Activated CD4-positive, alpha-beta T cell treated with anti-CD3 and anti-CD28 coated beads, Interleukin-2, amount 10 ng/mL, durations not matched to agents 7 days and 5 days (primary cell): ENCODE results near the gene DCTN2. TPM values are rescaled to one million over a fixed set of nuclear protein-coding genes. Genes with fewer than 3 reads are reported as not detected.

Experiments
- CTCF ChIA-PET: fragments of 350-600 bp; sonication (Branson Sonifier 250); formaldehyde crosslinking; loops from one replicate; lab custom pipeline; 2021; ENCODE audit warnings: antibody characterized with exemption; lab: Charles Lee
- POLR2A ChIA-PET: fragments of 350-600 bp; sonication (Branson Sonifier 250); formaldehyde crosslinking; loops from one replicate; lab custom pipeline; 2021; ENCODE audit warnings: antibody characterized with exemption; lab: Charles Lee
- DNase-seq: peaks from one replicate; pipeline ENCODE4 v3.0.0-alpha.2; 2020
- H3K27ac Mint-ChIP-seq: one replicate; pipeline ENCODE4 v1.8.0; 2021; ENCODE audit warnings: mild to moderate bottlenecking, moderate library complexity, mixed read lengths
- H3K27me3 Mint-ChIP-seq: one replicate; pipeline ENCODE4 v1.8.0; 2021; ENCODE audit warnings: mixed read lengths
- H3K36me3 Mint-ChIP-seq: one replicate; pipeline ENCODE4 v1.8.0; 2021; ENCODE audit warnings: low read depth, mixed read lengths
- H3K4me1 Mint-ChIP-seq: one replicate; pipeline ENCODE4 v1.8.0; 2021; ENCODE audit warnings: mixed read lengths
- H3K4me3 Mint-ChIP-seq: one replicate; pipeline ENCODE4 v1.8.0; 2021; ENCODE audit warnings: mild to moderate bottlenecking, moderate library complexity, mixed read lengths
- H3K9me3 Mint-ChIP-seq: one replicate; pipeline ENCODE4 v1.8.0; 2021; ENCODE audit warnings: mixed read lengths
- total RNA-seq, 2 experiments: library from RNA; stranded (reverse); gene quantifications; one replicate each; pipeline ENCODE4 v1.2.3, GENCODE V29; 2021

The DCTN2 gene
- total RNA-seq, 2 experiments from 2014 or later = 79.3 to 80.5 TPM

GRCh38 chr12:57545809-57546437 is 1.1 kb downstream of the DCTN2 start:
- Mint-ChIP-seq H3K36me3 (peaks cover 16% of the 10 kb centered on the region), H3K4me1 (peaks cover 51% of the 10 kb centered on the region), H3K9me3 (no peaks in the 10 kb centered on the region), H3K27ac (peak overlapping the region; percentile 93), H3K4me3 (peak overlapping the region; percentile 92), H3K27me3 (peaks cover 14% of the 10 kb centered on the region)
- ChIA-PET CTCF (interaction anchor here (0.8 to 1.9 kb wide), 8 partner anchors 13 to 126 kb away, joined by 3 to 6 read pairs (median 3); partner anchors contain the start of gene GLI1), POLR2A (interaction anchor here (1.0 kb wide), 1 partner anchor 22 kb away, joined by 3 read pairs; no protein-coding TSS in a partner anchor)
- no peak for DNase-seq

GRCh38 chr12:57543581-57543980 is 3.4 kb downstream of the DCTN2 start:
- no peak for DNase-seq
- no peak overlapping the region for H3K4me3 Mint-ChIP-seq
- H3K9me3 Mint-ChIP-seq = no peaks in the 10 kb centered on the region
- peaks cover 2% of the 10 kb centered on the region for H3K27me3 Mint-ChIP-seq
- POLR2A ChIA-PET = no interaction called here
- peaks cover 40% of the 10 kb centered on the region for H3K4me1 Mint-ChIP-seq
- H3K36me3 Mint-ChIP-seq = peaks cover 16% of the 10 kb centered on the region
- no peak overlapping the region for H3K27ac Mint-ChIP-seq
- CTCF ChIA-PET = interaction anchor here (0.5 to 1.1 kb wide), 4 partner anchors 13 to 31 kb away, joined by 3 to 6 read pairs (median 4); no protein-coding TSS in a partner anchor

GRCh38 chr12:57541717-57542116 is 5.3 kb downstream of the DCTN2 start:
- Mint-ChIP-seq H3K4me3 (no peak overlapping the region), H3K27me3 (no peaks in the 10 kb centered on the region), H3K9me3 (no peaks in the 10 kb centered on the region), H3K27ac (no peak overlapping the region), H3K36me3 (peaks cover 27% of the 10 kb centered on the region), H3K4me1 (peaks cover 33% of the 10 kb centered on the region)
- POLR2A ChIA-PET = no interaction called here
- DNase-seq = no peak
- CTCF ChIA-PET = interaction anchor here (8.3 kb wide), 1 partner anchor 15 kb away, joined by 70 read pairs; the partner anchor contains the start of gene MBD6

- H3K4me3 Mint-ChIP-seq = no peak overlapping the region
- peaks cover 28% of the 10 kb centered on the region for H3K4me1 Mint-ChIP-seq
- ChIA-PET CTCF (interaction anchor here (8.3 kb wide), 1 partner anchor 14 kb away, joined by 70 read pairs; the partner anchor contains the start of gene MBD6), POLR2A (no interaction called here)
- H3K27me3 Mint-ChIP-seq = no peaks in the 10 kb centered on the region
- no peaks in the 10 kb centered on the region for H3K9me3 Mint-ChIP-seq
- no peak overlapping the region for H3K27ac Mint-ChIP-seq
- DNase-seq = no peak
- H3K36me3 Mint-ChIP-seq = peaks cover 27% of the 10 kb centered on the region
These were observed 6.0 kb downstream of the DCTN2 start for GRCh38 chr12:57541001-57541400.

GRCh38 chr12:57539134-57539768 is 7.7 kb downstream of the DCTN2 start:
- Mint-ChIP-seq H3K27me3 (no peaks in the 10 kb centered on the region), H3K27ac (peak overlapping the region; percentile 63), H3K4me3 (no peak overlapping the region), H3K4me1 (peaks cover 13% of the 10 kb centered on the region), H3K9me3 (no peaks in the 10 kb centered on the region), H3K36me3 (peaks cover 27% of the 10 kb centered on the region)
- ChIA-PET CTCF (interaction anchor here (8.3 kb wide), 1 partner anchor 12 kb away, joined by 70 read pairs; the partner anchor contains the start of gene MBD6), POLR2A (no interaction called here)
- no peak for DNase-seq

- ChIA-PET CTCF (interaction anchor here (0.6 to 8.3 kb wide), 4 partner anchors 10 to 1130 kb away, joined by 3 to 70 read pairs (median 5); partner anchors contain the start of gene MBD6), POLR2A (interaction anchor here (0.5 kb wide), 1 partner anchor 783 kb away, joined by 4 read pairs; no protein-coding TSS in a partner anchor)
- Mint-ChIP-seq H3K4me1 (peaks cover 4% of the 10 kb centered on the region), H3K4me3 (no peak overlapping the region), H3K36me3 (peaks cover 38% of the 10 kb centered on the region), H3K27ac (peak overlapping the region; percentile 10), H3K27me3 (no peaks in the 10 kb centered on the region), H3K9me3 (no peaks in the 10 kb centered on the region)
- DNase-seq = no peak
These were observed 10.4 kb downstream of the DCTN2 start for GRCh38 chr12:57536597-57536942.

GRCh38 chr12:57535764-57536596 is 11.0 kb downstream of the DCTN2 start:
- H3K36me3 Mint-ChIP-seq = peaks cover 37% of the 10 kb centered on the region
- H3K9me3 Mint-ChIP-seq = no peaks in the 10 kb centered on the region
- no peak overlapping the region for H3K4me3 Mint-ChIP-seq
- POLR2A ChIA-PET = interaction anchor here (0.5 to 0.8 kb wide), 2 partner anchors 11 to 783 kb away, joined by 3 to 4 read pairs; no protein-coding TSS in a partner anchor
- peaks cover 4% of the 10 kb centered on the region for H3K4me1 Mint-ChIP-seq
- H3K27ac Mint-ChIP-seq = peak overlapping the region; percentile 10
- DNase-seq = no peak
- H3K27me3 Mint-ChIP-seq = no peaks in the 10 kb centered on the region
- CTCF ChIA-PET = interaction anchor here (0.6 to 8.3 kb wide), 4 partner anchors 9 to 1130 kb away, joined by 3 to 70 read pairs (median 5); partner anchors contain the start of gene MBD6

GRCh38 chr12:57534991-57535543 is 11.9 kb downstream of the DCTN2 start:
- no peaks in the 10 kb centered on the region for H3K9me3 Mint-ChIP-seq
- H3K4me1 Mint-ChIP-seq = peaks cover 4% of the 10 kb centered on the region
- H3K4me3 Mint-ChIP-seq = no peak overlapping the region
- no peaks in the 10 kb centered on the region for H3K27me3 Mint-ChIP-seq
- peaks cover 39% of the 10 kb centered on the region for H3K36me3 Mint-ChIP-seq
- H3K27ac Mint-ChIP-seq = no peak overlapping the region
- no peak for DNase-seq
- CTCF ChIA-PET = interaction anchor here (0.9 to 8.3 kb wide), 3 partner anchors 8 to 77 kb away, joined by 3 to 70 read pairs (median 6); partner anchors contain the start of gene MBD6
- POLR2A ChIA-PET = no interaction called here

GRCh38 chr12:57534250-57534649 is 12.7 kb downstream of the DCTN2 start:
- H3K9me3 Mint-ChIP-seq = no peaks in the 10 kb centered on the region
- no peak overlapping the region for H3K4me3 Mint-ChIP-seq
- ChIA-PET CTCF (interaction anchor here (0.9 to 8.3 kb wide), 4 partner anchors 7 to 76 kb away, joined by 3 to 70 read pairs (median 4); partner anchors contain the start of gene MBD6), POLR2A (no interaction called here)
- no peak for DNase-seq
- H3K27me3 Mint-ChIP-seq = no peaks in the 10 kb centered on the region
- H3K4me1 Mint-ChIP-seq = peaks cover 4% of the 10 kb centered on the region
- H3K27ac Mint-ChIP-seq = no peak overlapping the region
- peaks cover 45% of the 10 kb centered on the region for H3K36me3 Mint-ChIP-seq

- no peaks in the 10 kb centered on the region for H3K9me3 Mint-ChIP-seq
- H3K27ac Mint-ChIP-seq = no peak overlapping the region
- no peaks in the 10 kb centered on the region for H3K4me1 Mint-ChIP-seq
- POLR2A ChIA-PET = no interaction called here
- DNase-seq = no peak
- no peaks in the 10 kb centered on the region for H3K27me3 Mint-ChIP-seq
- peaks cover 48% of the 10 kb centered on the region for H3K36me3 Mint-ChIP-seq
- no peak overlapping the region for H3K4me3 Mint-ChIP-seq
- CTCF ChIA-PET = interaction anchor here (0.8 to 8.3 kb wide), 6 partner anchors 6 to 208 kb away, joined by 3 to 70 read pairs (median 3); partner anchors contain the start of genes GLI1 and MBD6
These were observed 13.9 kb downstream of the DCTN2 start for GRCh38 chr12:57533108-57533507.

- DNase-seq = no peak
- Mint-ChIP-seq H3K4me1 (peaks cover 1% of the 10 kb centered on the region), H3K4me3 (no peak overlapping the region), H3K27ac (no peak overlapping the region), H3K36me3 (peaks cover 48% of the 10 kb centered on the region), H3K9me3 (no peaks in the 10 kb centered on the region), H3K27me3 (no peaks in the 10 kb centered on the region)
- ChIA-PET CTCF (interaction anchor here (0.9 to 1.5 kb wide), 4 partner anchors 14 to 84 kb away, joined by 3 to 4 read pairs (median 4); partner anchors contain the start of gene GLI1), POLR2A (no interaction called here)
These were observed 15.2 kb downstream of the DCTN2 start for GRCh38 chr12:57531836-57532235.
